Calu3 (cell line): ENCODE measurements around the gene RGS13. TPM values are rescaled to one million over a fixed set of nuclear protein-coding genes. Genes with fewer than 3 reads are reported as not detected.

Experiments used
- BruUV-seq: library from RNA; stranded (reverse); fragments of 400-500 nt; replicated peaks from 2 replicates; lab custom pipeline; 2021; lab: Mats Ljungman, UMichigan
- CTCF ChIA-PET: fragments of 300-600 bp; sonication (Branson Sonifier 250); formaldehyde crosslinking; loops from one replicate; lab custom pipeline; 2022; ENCODE audit warnings: antibody characterized with exemption; lab: Charles Lee
- DNase-seq: peaks from one replicate; pipeline ENCODE4 v3.0.0; 2022
- H3K27ac Mint-ChIP-seq: one replicate; pipeline ENCODE4 v1.8.0; 2022; ENCODE audit warnings: mixed read lengths; ENCODE audit not compliant: unreplicated experiment
- H3K27me3 Mint-ChIP-seq: one replicate; pipeline ENCODE4 v1.8.0; 2022; ENCODE audit warnings: mixed read lengths; ENCODE audit not compliant: unreplicated experiment
- H3K36me3 Mint-ChIP-seq: one replicate; pipeline ENCODE4 v1.8.0; 2022; ENCODE audit warnings: mild to moderate bottlenecking, moderate library complexity, mixed read lengths; ENCODE audit not compliant: insufficient read depth, unreplicated experiment
- H3K4me1 Mint-ChIP-seq: one replicate; pipeline ENCODE4 v1.8.0; 2022; ENCODE audit warnings: mild to moderate bottlenecking, low read depth, mixed read lengths; ENCODE audit not compliant: unreplicated experiment
- H3K4me3 Mint-ChIP-seq: one replicate; pipeline ENCODE4 v1.8.0; 2022; ENCODE audit warnings: mild to moderate bottlenecking, low read depth, moderate library complexity, mixed read lengths; ENCODE audit not compliant: unreplicated experiment
- H3K9me3 Mint-ChIP-seq: one replicate; pipeline ENCODE4 v1.8.0; 2022; ENCODE audit warnings: low read depth, mixed read lengths; ENCODE audit not compliant: unreplicated experiment
- CTCF ChIP-seq: fragments of 200-600 bp; IDR thresholded peaks from one replicate; pipeline ENCODE4 v1.8.0; 2022; ENCODE audit warnings: antibody characterized with exemption; ENCODE audit not compliant: unreplicated experiment
- intact Hi-C: fragments of 100-400 bp; cut with micrococcal nuclease; formaldehyde crosslinking; loops from one replicate; pipeline ENCODE4 v1.10.0; 2022; ENCODE audit not compliant: unreplicated experiment
- total RNA-seq: library from RNA; stranded (reverse); gene quantifications from 2 replicates; pipeline ENCODE4 v1.2.3, GENCODE V29; 2022

RGS13 gene
- total RNA-seq, 1 experiment from 2014 or later = not detected

DNA sequence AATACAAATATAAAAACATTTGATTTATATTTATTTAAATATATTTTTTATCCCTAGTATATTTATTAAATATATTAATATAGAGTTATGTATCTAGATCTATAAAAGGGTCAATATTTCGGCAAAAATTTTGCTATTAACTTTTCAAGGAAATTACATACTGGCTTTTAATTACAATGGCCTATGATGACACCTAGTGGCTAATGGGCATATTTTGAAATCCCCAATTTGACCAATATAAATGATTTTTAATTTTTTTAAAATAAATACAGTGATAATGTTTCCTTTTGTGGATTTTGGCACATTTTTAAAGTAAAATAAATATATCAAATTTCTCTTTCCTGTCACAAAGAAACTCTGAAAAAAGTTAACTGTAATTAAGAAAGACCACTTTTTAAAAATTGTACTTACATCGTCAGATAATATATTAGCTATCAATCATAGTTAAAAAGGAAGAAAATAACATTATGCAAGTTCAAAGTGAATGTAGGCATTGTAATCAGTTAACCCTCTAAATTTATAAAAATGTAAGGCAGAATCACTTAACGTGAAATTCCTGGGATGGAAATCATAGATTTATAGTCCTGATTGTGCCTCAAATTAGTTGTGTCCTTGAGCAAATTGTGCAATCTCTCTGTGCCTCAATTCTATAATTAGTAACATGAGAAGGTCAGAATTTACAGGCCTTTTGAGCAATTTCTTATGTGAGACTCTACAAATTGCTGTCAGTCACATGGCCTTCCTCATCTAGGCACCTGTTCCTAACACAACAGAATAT, 25.6 kb upstream of the RGS13 start:
- CTCF ChIA-PET = interaction anchor here (0.6 to 2.8 kb wide), 4 partner anchors 7 to 197 kb away, joined by 3 to 13 read pairs (median 5); no protein-coding TSS in a partner anchor
- no peaks in the 10 kb centered on the region for H3K27me3 Mint-ChIP-seq
- peaks cover 15% of the 10 kb centered on the region for H3K4me1 Mint-ChIP-seq
- TF ChIP-seq CTCF = peak; percentile 19
- no TSS peak for BruUV-seq
- intact Hi-C loops = loop anchor here (1.0 to 5.0 kb wide), 4 partner anchors 133 to 422 kb away; partner anchors contain the start of gene RGS2
- no peaks in the 10 kb centered on the region for H3K36me3 Mint-ChIP-seq
- no peak for DNase-seq
- no peak overlapping the region for H3K27ac Mint-ChIP-seq
- no peaks in the 10 kb centered on the region for H3K9me3 Mint-ChIP-seq
- no peak overlapping the region for H3K4me3 Mint-ChIP-seq

GRCh38 chr1:192615055-192615454, 20.9 kb upstream of the RGS13 start:
- BruUV-seq = no TSS peak
- CTCF ChIA-PET = no interaction called here
- no peak for TF ChIP-seq CTCF

GRCh38 chr1:192620071-192620635, 15.8 kb upstream of the RGS13 start:
- TF ChIP-seq CTCF = no peak
- H3K9me3 Mint-ChIP-seq = peaks cover 2% of the 10 kb centered on the region
- intact Hi-C loops = no loop called here
- no peak for DNase-seq
- H3K27me3 Mint-ChIP-seq = no peaks in the 10 kb centered on the region
- no TSS peak for BruUV-seq
- H3K27ac Mint-ChIP-seq = no peak overlapping the region
- CTCF ChIA-PET = no interaction called here
- no peak overlapping the region for H3K4me3 Mint-ChIP-seq
- H3K36me3 Mint-ChIP-seq = no peaks in the 10 kb centered on the region
- no peaks in the 10 kb centered on the region for H3K4me1 Mint-ChIP-seq

More at GRCh38 chr1:192615055-192615454, 20.9 kb upstream of the RGS13 start:
- Mint-ChIP-seq H3K4me1 (peaks cover 15% of the 10 kb centered on the region), H3K9me3 (no peaks in the 10 kb centered on the region), H3K27ac (no peak overlapping the region), H3K27me3 (no peaks in the 10 kb centered on the region), H3K36me3 (no peaks in the 10 kb centered on the region), H3K4me3 (no peak overlapping the region)
- DNase-seq = no peak
- intact Hi-C loops = no loop called here

DNA sequence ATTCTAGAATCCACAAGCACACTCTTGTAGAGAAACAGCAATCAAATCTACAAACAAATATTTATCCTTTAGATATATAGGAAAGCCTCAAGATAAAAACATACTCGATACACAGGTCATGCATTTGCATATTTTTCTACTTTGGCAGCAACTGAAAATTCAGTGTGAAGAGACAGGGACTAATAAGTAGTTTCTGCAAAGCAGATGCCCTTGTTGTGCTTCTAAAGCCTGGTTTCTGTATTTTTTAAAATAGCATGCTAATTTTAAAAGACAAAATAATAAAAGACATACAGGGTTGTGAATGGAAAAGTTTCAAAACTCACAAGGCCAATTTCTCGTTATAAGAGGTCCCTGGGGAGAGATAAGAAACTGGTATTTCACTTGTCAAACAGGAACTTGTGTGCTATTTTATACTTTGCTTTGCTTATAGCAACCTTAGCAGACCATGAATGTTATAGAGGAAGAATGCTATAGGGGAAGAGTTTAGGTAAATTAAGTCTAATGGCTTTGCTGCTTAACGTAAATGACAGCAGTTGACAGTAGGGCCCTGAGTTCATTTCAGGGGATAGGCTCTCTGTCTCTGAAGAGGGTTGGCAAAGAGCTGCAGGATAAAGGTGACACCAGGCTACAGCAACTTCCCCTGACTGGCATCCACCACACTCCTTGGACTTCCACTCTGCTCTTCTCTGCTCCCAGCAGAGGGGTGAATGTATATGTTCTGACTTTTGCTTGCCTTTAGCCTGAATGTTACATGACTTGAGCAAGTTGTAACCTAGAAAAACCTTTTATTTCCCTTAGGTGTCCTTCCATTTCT, 9.4 kb upstream of the RGS13 start:
- Mint-ChIP-seq H3K27ac (no peak overlapping the region), H3K9me3 (peaks cover 2% of the 10 kb centered on the region), H3K4me1 (peaks cover 31% of the 10 kb centered on the region), H3K27me3 (no peaks in the 10 kb centered on the region), H3K4me3 (no peak overlapping the region), H3K36me3 (no peaks in the 10 kb centered on the region)
- BruUV-seq = no TSS peak
- TF ChIP-seq CTCF = no peak
- intact Hi-C loops = no loop called here
- CTCF ChIA-PET = no interaction called here
- peak; percentile 5 for DNase-seq
